Stimulated activated memory B cell treated with anti-CD40 and anti-IgM and Interleukin-4, amounts not matched to agents 10 μg/mL and 1 μg/mL and 100 μg/mL, for 72 hours (primary cell): ENCODE results near the gene PRLH.

ENCODE experiments used
- ATAC-seq: fragments of 150-1000 bp; cut with Tn5 transposase; 2 replicates; pipeline ENCODE4 v1.10.0; 2021
- H3K27ac Mint-ChIP-seq: one replicate; pipeline ENCODE4 v1.8.0; 2022; ENCODE audit warnings: mild to moderate bottlenecking, mixed read lengths
- H3K27me3 Mint-ChIP-seq: one replicate; pipeline ENCODE4 v1.8.0; 2022; ENCODE audit warnings: mixed read lengths
- H3K36me3 Mint-ChIP-seq: one replicate; pipeline ENCODE4 v1.8.0; 2022; ENCODE audit warnings: mixed read lengths
- H3K4me1 Mint-ChIP-seq: one replicate; pipeline ENCODE4 v1.8.0; 2022; ENCODE audit warnings: mixed read lengths
- H3K4me3 Mint-ChIP-seq: one replicate; pipeline ENCODE4 v1.8.0; 2022; ENCODE audit warnings: mild to moderate bottlenecking, moderate library complexity, mixed read lengths
- H3K9me3 Mint-ChIP-seq: one replicate; pipeline ENCODE4 v1.8.0; 2022; ENCODE audit warnings: mixed read lengths

Gene PRLH

GRCh38 chr2:237549643-237550415, 16.5 kb upstream of the PRLH start:
- no peak overlapping the region for H3K4me3 Mint-ChIP-seq
- H3K9me3 Mint-ChIP-seq, result peaks cover 2% of the 10 kb centered on the region
- peaks cover 22% of the 10 kb centered on the region for H3K27me3 Mint-ChIP-seq
- H3K36me3 Mint-ChIP-seq, result no peaks in the 10 kb centered on the region
- no peak overlapping the region for H3K27ac Mint-ChIP-seq
- ATAC-seq, result no peak
- H3K4me1 Mint-ChIP-seq, result no peaks in the 10 kb centered on the region

GRCh38 chr2:237551071-237551574, 15.3 kb upstream of the PRLH start:
- ATAC-seq, result no peak
- no peak overlapping the region for H3K27ac Mint-ChIP-seq
- H3K36me3 Mint-ChIP-seq, result no peaks in the 10 kb centered on the region
- H3K4me1 Mint-ChIP-seq, result no peaks in the 10 kb centered on the region
- H3K4me3 Mint-ChIP-seq, result no peak overlapping the region
- peaks cover 21% of the 10 kb centered on the region for H3K27me3 Mint-ChIP-seq
- H3K9me3 Mint-ChIP-seq, result peaks cover 5% of the 10 kb centered on the region

GRCh38 chr2:237552908-237553307, 13.5 kb upstream of the PRLH start:
- no peak overlapping the region for H3K4me3 Mint-ChIP-seq
- no peak overlapping the region for H3K27ac Mint-ChIP-seq
- H3K27me3 Mint-ChIP-seq, result peaks cover 20% of the 10 kb centered on the region
- H3K9me3 Mint-ChIP-seq, result peaks cover 9% of the 10 kb centered on the region
- H3K36me3 Mint-ChIP-seq, result peaks cover 6% of the 10 kb centered on the region
- no peak for ATAC-seq
- H3K4me1 Mint-ChIP-seq, result peaks cover 10% of the 10 kb centered on the region

GRCh38 chr2:237553948-237554347, 12.4 kb upstream of the PRLH start:
- no peak overlapping the region for H3K4me3 Mint-ChIP-seq
- H3K27ac Mint-ChIP-seq, result no peak overlapping the region
- H3K36me3 Mint-ChIP-seq, result peaks cover 6% of the 10 kb centered on the region
- H3K4me1 Mint-ChIP-seq, result peaks cover 10% of the 10 kb centered on the region
- peaks cover 9% of the 10 kb centered on the region for H3K9me3 Mint-ChIP-seq
- H3K27me3 Mint-ChIP-seq, result peaks cover 25% of the 10 kb centered on the region
- no peak for ATAC-seq

- Mint-ChIP-seq H3K4me3 (no peak overlapping the region), H3K4me1 (peaks cover 10% of the 10 kb centered on the region), H3K36me3 (peaks cover 6% of the 10 kb centered on the region), H3K27ac (no peak overlapping the region), H3K9me3 (peaks cover 9% of the 10 kb centered on the region), H3K27me3 (peaks cover 29% of the 10 kb centered on the region)
- ATAC-seq, result no peak
These were observed 10.8 kb upstream of the PRLH start for GRCh38 chr2:237555560-237555959.

GRCh38 chr2:237556773-237557632, 9.4 kb upstream of the PRLH start:
- H3K4me3 Mint-ChIP-seq, result no peak overlapping the region

GRCh38 chr2:237557633-237558015, 8.8 kb upstream of the PRLH start:
- Mint-ChIP-seq H3K27ac (no peak overlapping the region), H3K4me3 (no peak overlapping the region), H3K36me3 (peaks cover 6% of the 10 kb centered on the region), H3K27me3 (peaks cover 28% of the 10 kb centered on the region), H3K4me1 (peaks cover 10% of the 10 kb centered on the region), H3K9me3 (peaks cover 9% of the 10 kb centered on the region)
- ATAC-seq, result no peak

More at GRCh38 chr2:237556773-237557632, 9.4 kb upstream of the PRLH start:
- H3K9me3 Mint-ChIP-seq, result peaks cover 9% of the 10 kb centered on the region
- H3K4me1 Mint-ChIP-seq, result peaks cover 10% of the 10 kb centered on the region
- peaks cover 28% of the 10 kb centered on the region for H3K27me3 Mint-ChIP-seq
- peaks cover 6% of the 10 kb centered on the region for H3K36me3 Mint-ChIP-seq
- no peak overlapping the region for H3K27ac Mint-ChIP-seq
- peak; percentile 81 for ATAC-seq

GRCh38 chr2:237558961-237559641, 7.3 kb upstream of the PRLH start:
- peaks cover 28% of the 10 kb centered on the region for H3K27me3 Mint-ChIP-seq
- peaks cover 8% of the 10 kb centered on the region for H3K9me3 Mint-ChIP-seq
- no peak overlapping the region for H3K27ac Mint-ChIP-seq
- peaks cover 6% of the 10 kb centered on the region for H3K36me3 Mint-ChIP-seq
- H3K4me1 Mint-ChIP-seq, result peaks cover 10% of the 10 kb centered on the region
- no peak overlapping the region for H3K4me3 Mint-ChIP-seq
- ATAC-seq, result no peak

- Mint-ChIP-seq H3K4me3 (no peak overlapping the region), H3K27ac (no peak overlapping the region), H3K27me3 (peaks cover 28% of the 10 kb centered on the region), H3K36me3 (peaks cover 6% of the 10 kb centered on the region), H3K9me3 (peaks cover 4% of the 10 kb centered on the region), H3K4me1 (peaks cover 10% of the 10 kb centered on the region)
- no peak for ATAC-seq
These were observed 5.2 kb upstream of the PRLH start for GRCh38 chr2:237561221-237561620.

- Mint-ChIP-seq H3K4me3 (no peak overlapping the region), H3K36me3 (no peaks in the 10 kb centered on the region), H3K4me1 (no peaks in the 10 kb centered on the region), H3K27ac (no peak overlapping the region), H3K27me3 (peaks cover 15% of the 10 kb centered on the region), H3K9me3 (peaks cover under 1% of the 10 kb centered on the region)
- ATAC-seq, result no peak
These were observed 2.6 kb upstream of the PRLH start for GRCh38 chr2:237563816-237564215.

- H3K4me3 Mint-ChIP-seq, result no peak overlapping the region
- no peaks in the 10 kb centered on the region for H3K4me1 Mint-ChIP-seq
- ATAC-seq, result no peak
- no peaks in the 10 kb centered on the region for H3K36me3 Mint-ChIP-seq
- peaks cover 3% of the 10 kb centered on the region for H3K9me3 Mint-ChIP-seq
- H3K27ac Mint-ChIP-seq, result no peak overlapping the region
- peaks cover 10% of the 10 kb centered on the region for H3K27me3 Mint-ChIP-seq
These were observed 1.7 kb upstream of the PRLH start for GRCh38 chr2:237564526-237565131.

- Mint-ChIP-seq H3K4me3 (no peak overlapping the region), H3K27me3 (peaks cover 9% of the 10 kb centered on the region), H3K9me3 (peaks cover 3% of the 10 kb centered on the region), H3K36me3 (no peaks in the 10 kb centered on the region), H3K4me1 (no peaks in the 10 kb centered on the region), H3K27ac (no peak overlapping the region)
- ATAC-seq, result no peak
These were observed 400 bp upstream of the PRLH start for GRCh38 chr2:237565974-237566373.

- no peak overlapping the region for H3K27ac Mint-ChIP-seq
- H3K9me3 Mint-ChIP-seq, result peaks cover 3% of the 10 kb centered on the region
- peaks cover 9% of the 10 kb centered on the region for H3K27me3 Mint-ChIP-seq
- ATAC-seq, result no peak
- H3K36me3 Mint-ChIP-seq, result no peaks in the 10 kb centered on the region
- no peaks in the 10 kb centered on the region for H3K4me1 Mint-ChIP-seq
- no peak overlapping the region for H3K4me3 Mint-ChIP-seq
These were observed 1.1 kb downstream of the PRLH start for GRCh38 chr2:237567276-237568029.

- Mint-ChIP-seq H3K27ac (no peak overlapping the region), H3K4me1 (no peaks in the 10 kb centered on the region), H3K27me3 (peaks cover 9% of the 10 kb centered on the region), H3K36me3 (no peaks in the 10 kb centered on the region), H3K4me3 (no peak overlapping the region), H3K9me3 (peaks cover 3% of the 10 kb centered on the region)
- no peak for ATAC-seq
These were observed 1.8 kb downstream of the PRLH start for GRCh38 chr2:237568121-237568660.
